Spleen (tissue), 11 donors: ENCODE measurements around the gene NOTCH3. TPM values are rescaled to one million over a fixed set of nuclear protein-coding genes. Genes with fewer than 3 reads are reported as not detected.
A peak's percentile ranks its signal among the peaks of the same experiment; 100 is the strongest.

ENCODE experiments used
- DNase-seq: peaks from one replicate; pipeline ENCODE4 v3.0.0-alpha.2; 2020
- H3K27ac ChIP-seq, 8 donors: fragments of 200-600 bp; sonication (generic) in 7 of 8; 1 replicate in 4 of 8; 2 replicates in 4 of 8; pipeline versions ENCODE4 v1.5.0 to v1.8.0; 2016 to 2021; ENCODE audit warnings: inconsistent platforms in 4 of 8, mild to moderate bottlenecking in 4 of 8, moderate library complexity in 1 of 8
- H3K27me3 ChIP-seq, 7 donors: fragments of 200-600 bp; sonication (generic) in 6 of 7; replicated peaks in 1 of 7; 1 replicate in 4 of 7; 2 replicates in 3 of 7; pipeline versions ENCODE4 v1.5.0 to v1.8.0; 2016 to 2021; ENCODE audit warnings: inconsistent platforms in 3 of 7, mild to moderate bottlenecking in 1 of 7
- H3K36me3 ChIP-seq, 6 donors: fragments of 200-600 bp; sonication (generic) in 5 of 6; 1 replicate in 4 of 6; 2 replicates in 2 of 6; pipeline versions ENCODE4 v1.5.0 to v1.8.0; 2016 to 2021; ENCODE audit warnings: inconsistent platforms in 2 of 6
- H3K4me1 ChIP-seq, 6 donors: fragments of 200-600 bp; sonication (generic) in 5 of 6; 1 replicate in 3 of 6; 2 replicates in 3 of 6; pipeline versions ENCODE4 v1.5.0 to v1.8.0; 2016 to 2021; ENCODE audit warnings: inconsistent platforms in 3 of 6
- H3K4me3 ChIP-seq, 8 donors: fragments of 200-600 bp; sonication (generic) in 7 of 8; 1 replicate in 4 of 8; 2 replicates in 4 of 8; pipeline versions ENCODE4 v1.5.0 to v1.8.0; 2016 to 2021; ENCODE audit warnings: inconsistent platforms in 4 of 8, mild to moderate bottlenecking in 4 of 8, moderate library complexity in 2 of 8
- H3K9me3 ChIP-seq, 8 donors: fragments of 200-600 bp; sonication (generic) in 7 of 8; 1 replicate in 4 of 8; 2 replicates in 4 of 8; pipeline versions ENCODE4 v1.5.0 to v1.8.0; 2016 to 2021; ENCODE audit warnings: inconsistent platforms in 4 of 8
- POLR2A ChIP-seq, 3 donors: fragments of 450-650 bp; IDR thresholded peaks; one replicate each; pipeline ENCODE4 v1.5.1; 2017; ENCODE audit warnings: antibody characterized with exemption in 3 of 3, mild to moderate bottlenecking in 1 of 3
- POLR2AphosphoS5 ChIP-seq, 3 donors: sonication (generic); formaldehyde crosslinking; IDR thresholded peaks; one replicate each; pipeline ENCODE4 v1.5.1; 2017; ENCODE audit warnings: antibody characterized with exemption in 3 of 3
- WGBS, 5 donors: extraction: QIAGEN DNeasy Blood & Tissue Kit in 3 of 5; methylation state at CpG; one replicate each; pipeline versions ENCODE4 v1.1.5 to v1.1.7; 2013 to 2018; 5-methylcytosine and 5-hydroxymethylcytosine counted together
- intact Hi-C: fragments of 100-400 bp; cut with DNase I; formaldehyde crosslinking; loops from one replicate; pipeline ENCODE4 v1.15.0; 2023; ENCODE audit warnings: low total_unique reads
- polyA plus RNA-seq, 3 donors: library from polyadenylated mRNA; stranded (reverse); fragments of 200-250 nt; gene quantifications; one replicate each; pipeline ENCODE4 v1.2.1, GENCODE V29; 2013
- total RNA-seq, 7 donors: library from RNA; depleted of rRNA in 3 of 7; stranded (reverse); fragments of >200 nt in 3 of 7; fragmentation: NEBNext Ultra II Directional in 4 of 7; extraction: Animal tissue kit (Norgen Biotek cat#: 25700) in 4 of 7; gene quantifications; one replicate each; pipeline versions ENCODE4 v1.1.0 to v1.2.1, GENCODE V29; 2016 to 2021
- TF ChIP-seq, protein P1 (sequence below), 11 experiments: fragments of 200-600 bp in 7 of 11; fragments of 450-650 bp in 4 of 11; sonication (generic) in 4 of 11; IDR thresholded peaks in 8 of 11; conservative IDR thresholded peaks in 3 of 11; 1 replicate in 7 of 11; 2 replicates in 4 of 11; pipeline versions ENCODE4 v1.4.0 to v1.8.0; 2016 to 2021; ENCODE audit warnings: antibody characterized with exemption in 11 of 11, inconsistent platforms in 4 of 11, mild to moderate bottlenecking in 1 of 11
- donor health status: healthy with polysubstance abuse.
- donor health status: DM: no; HTN: no; CAD: no; lungs with moderate emphysema.
- donor health status: DM: no; HTN: no; CAD: no.
- donor health status: Bipolar disorder and iron deficiency.
- donor health status: healthy.
- donor health status: DM: no; HTN: no; CAD: no.
- donor health status: DM: yes; HTN: yes; CAD: no.

The NOTCH3 gene
- total and polyA plus RNA-seq, 10 donors = 1.4 to 94.9 (median 58.2) TPM

DNA sequence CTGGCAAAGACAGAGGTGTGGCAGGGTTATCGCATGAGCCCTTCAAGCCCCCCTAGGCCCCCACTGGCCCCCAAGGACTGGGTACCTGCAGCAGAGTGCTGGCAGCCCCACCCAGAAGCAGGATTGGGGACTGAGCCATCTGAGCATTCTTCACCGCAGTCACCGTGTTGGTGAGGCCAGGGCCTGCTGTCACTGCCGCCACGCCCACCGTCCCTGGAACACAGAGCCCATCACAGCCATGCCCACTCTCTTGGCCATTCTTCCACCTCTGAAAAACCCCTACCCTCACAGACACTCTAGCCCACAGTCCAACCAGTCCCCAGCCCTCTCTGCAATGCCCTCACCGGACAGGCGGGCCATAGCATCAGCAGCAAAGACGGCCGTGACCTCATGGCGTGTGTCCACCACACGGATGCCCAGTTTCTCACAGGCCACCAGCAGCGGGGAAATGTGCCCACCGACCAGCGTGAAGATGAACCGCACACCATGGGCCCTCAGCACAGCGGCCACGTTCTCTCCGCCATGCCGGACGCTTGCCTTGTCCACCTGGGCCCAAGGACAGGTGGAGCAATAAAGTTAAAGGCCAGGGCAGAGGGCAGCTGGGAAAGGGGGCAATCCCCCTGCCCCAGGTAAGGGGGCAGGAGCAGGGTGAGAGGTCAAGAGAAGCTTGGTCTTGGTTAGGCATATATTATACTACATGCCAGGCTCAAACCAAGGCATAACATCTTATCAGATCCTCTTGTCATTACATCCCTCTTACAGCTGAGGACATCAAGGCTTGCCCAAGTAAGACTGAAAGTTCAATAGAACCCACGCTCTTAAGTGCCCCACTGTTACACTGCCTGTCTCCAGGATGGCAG lies 77.5 kb downstream of the NOTCH3 start:
- TF ChIP-seq POLR2AphosphoS5 (IDR thresholded peaks at IDR 0.05) (no peak), POLR2A (IDR thresholded peaks at IDR 0.05) (no peak)
- TF ChIP-seq, protein P1, sequence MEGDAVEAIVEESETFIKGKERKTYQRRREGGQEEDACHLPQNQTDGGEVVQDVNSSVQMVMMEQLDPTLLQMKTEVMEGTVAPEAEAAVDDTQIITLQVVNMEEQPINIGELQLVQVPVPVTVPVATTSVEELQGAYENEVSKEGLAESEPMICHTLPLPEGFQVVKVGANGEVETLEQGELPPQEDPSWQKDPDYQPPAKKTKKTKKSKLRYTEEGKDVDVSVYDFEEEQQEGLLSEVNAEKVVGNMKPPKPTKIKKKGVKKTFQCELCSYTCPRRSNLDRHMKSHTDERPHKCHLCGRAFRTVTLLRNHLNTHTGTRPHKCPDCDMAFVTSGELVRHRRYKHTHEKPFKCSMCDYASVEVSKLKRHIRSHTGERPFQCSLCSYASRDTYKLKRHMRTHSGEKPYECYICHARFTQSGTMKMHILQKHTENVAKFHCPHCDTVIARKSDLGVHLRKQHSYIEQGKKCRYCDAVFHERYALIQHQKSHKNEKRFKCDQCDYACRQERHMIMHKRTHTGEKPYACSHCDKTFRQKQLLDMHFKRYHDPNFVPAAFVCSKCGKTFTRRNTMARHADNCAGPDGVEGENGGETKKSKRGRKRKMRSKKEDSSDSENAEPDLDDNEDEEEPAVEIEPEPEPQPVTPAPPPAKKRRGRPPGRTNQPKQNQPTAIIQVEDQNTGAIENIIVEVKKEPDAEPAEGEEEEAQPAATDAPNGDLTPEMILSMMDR (IDR thresholded peaks at IDR 0.05 in 8 of 11, conservative IDR thresholded peaks at IDR 0.05 in 3 of 11) = no peak
- intact Hi-C loops = no loop called here
- H3K27me3 ChIP-seq = no peaks in the 10 kb centered on the region
- peaks cover 0 to 3% (median 0%) of the 10 kb centered on the region in 8 donors for H3K9me3 ChIP-seq
- peaks cover 6 to 53% (median 45%) of the 10 kb centered on the region in 6 donors for H3K36me3 ChIP-seq
- DNase-seq = no peak
- WGBS, 5 donors = 92 to 98% (median 97%) methylated on average over 15 to 22 of the region's 22 CpGs
- H3K27ac ChIP-seq = peak overlapping the region in 2 of 8 donors; percentile 8 to 96
- peaks cover 0 to 30% (median 21%) of the 10 kb centered on the region in 6 donors for H3K4me1 ChIP-seq
- H3K4me3 ChIP-seq = no peak overlapping the region

DNA sequence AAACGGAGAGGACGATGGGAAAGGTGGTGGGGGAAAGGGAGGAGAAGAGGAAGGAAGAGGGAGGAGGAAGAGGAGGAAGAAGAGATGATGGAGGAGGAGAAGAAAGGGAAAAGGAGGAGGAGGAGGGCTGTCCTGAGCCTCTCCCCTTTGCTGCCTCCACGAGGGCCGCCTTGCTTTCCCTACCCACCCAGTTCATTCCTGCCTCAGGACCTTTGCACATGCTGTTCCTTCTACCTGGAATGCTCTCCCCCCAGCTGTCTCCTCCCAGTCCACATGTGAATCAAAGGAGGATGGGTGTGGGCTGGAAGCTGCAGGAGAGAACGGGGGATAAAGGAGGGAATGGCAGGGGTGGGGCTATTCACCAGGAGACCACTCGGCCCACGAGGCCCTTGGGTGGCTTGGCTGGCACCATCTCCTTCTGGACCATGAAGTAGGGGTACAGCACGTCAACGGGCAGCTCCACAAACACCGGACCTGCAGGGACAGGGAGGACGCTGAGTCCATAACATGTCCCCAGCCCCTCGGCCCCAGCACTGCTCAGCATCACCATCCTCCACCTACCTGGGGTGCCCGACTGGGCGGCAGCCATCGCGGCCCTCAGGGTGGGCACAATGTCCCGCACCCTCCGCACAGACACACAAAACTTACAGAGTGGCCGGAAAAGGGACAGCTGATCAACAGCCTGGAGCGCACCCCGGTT lies 78.3 kb downstream of the NOTCH3 start:
- Histone ChIP-seq H3K4me3 (no peak overlapping the region), H3K36me3 (peaks cover 6 to 61% (median 53%) of the 10 kb centered on the region in 6 donors), H3K4me1 (peaks cover 0 to 30% (median 21%) of the 10 kb centered on the region in 6 donors), H3K9me3 (peaks cover 0 to 3% (median 0%) of the 10 kb centered on the region in 8 donors), H3K27ac (no peak overlapping the region), H3K27me3 (no peaks in the 10 kb centered on the region)
- intact Hi-C loops = no loop called here
- DNase-seq = no peak
- TF ChIP-seq POLR2A (IDR thresholded peaks at IDR 0.05) = no peak
- TF ChIP-seq, protein P1 (IDR thresholded peaks at IDR 0.05 in 8 of 11, conservative IDR thresholded peaks at IDR 0.05 in 3 of 11) = no peak
- no peak for TF ChIP-seq POLR2AphosphoS5 (IDR thresholded peaks at IDR 0.05)
- 95 to 97% (median 96%) methylated on average over 14 to 21 of the region's 21 CpGs for WGBS, 5 donors

DNA sequence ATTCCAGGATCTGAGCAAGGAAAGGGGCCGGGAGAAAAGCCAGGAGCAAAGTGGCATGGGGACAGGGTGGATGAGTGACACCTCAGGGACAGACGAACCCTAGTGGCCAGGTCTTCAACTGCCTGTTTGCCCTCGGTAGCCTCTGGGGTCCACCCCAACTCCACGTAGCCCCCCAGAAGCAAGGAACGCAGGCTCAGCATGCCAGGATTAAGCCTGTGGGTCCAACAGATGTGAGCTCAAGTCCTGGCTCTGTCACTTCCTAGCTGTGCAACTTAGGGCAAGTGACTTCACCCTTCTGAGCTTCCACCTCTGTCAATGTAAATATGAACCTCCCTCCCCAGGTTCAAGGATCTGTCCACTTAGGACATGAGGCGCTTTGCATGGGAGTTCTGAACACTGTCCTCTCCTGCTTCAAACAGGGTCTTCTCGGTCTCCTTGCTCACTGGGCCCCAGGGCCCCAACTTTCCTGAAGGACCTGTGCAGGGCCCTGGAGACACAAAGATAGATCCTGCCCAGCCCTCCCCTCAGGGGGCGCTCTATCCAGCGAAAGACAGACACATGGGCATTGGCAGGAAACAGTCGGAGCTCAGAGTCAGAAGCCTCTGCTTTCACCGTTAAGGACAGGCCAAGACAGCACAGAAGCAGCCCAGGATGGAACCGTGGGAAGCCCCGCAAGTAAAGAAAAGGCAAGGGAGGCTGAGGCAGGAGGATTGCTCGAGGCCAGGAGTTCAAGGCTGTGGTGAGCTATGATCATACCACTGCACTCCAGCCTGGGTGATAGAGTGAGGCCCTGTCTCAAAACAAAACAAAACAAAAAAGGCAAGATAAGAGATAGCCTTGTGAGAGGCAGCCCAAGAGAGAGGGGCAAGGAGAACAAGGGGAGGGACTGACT lies 80.4 kb downstream of the NOTCH3 start:
- Histone ChIP-seq H3K36me3 (peaks cover 8 to 82% (median 74%) of the 10 kb centered on the region in 6 donors), H3K9me3 (peaks cover 0 to 3% (median 0%) of the 10 kb centered on the region in 8 donors), H3K27ac (no peak overlapping the region), H3K27me3 (no peaks in the 10 kb centered on the region), H3K4me1 (peaks cover 0 to 20% (median 15%) of the 10 kb centered on the region in 6 donors), H3K4me3 (no peak overlapping the region)
- TF ChIP-seq POLR2AphosphoS5 (IDR thresholded peaks at IDR 0.05) (no peak), POLR2A (IDR thresholded peaks at IDR 0.05) (no peak)
- TF ChIP-seq, protein P1 (IDR thresholded peaks at IDR 0.05 in 8 of 11, conservative IDR thresholded peaks at IDR 0.05 in 3 of 11) = no peak
- no peak for DNase-seq
- intact Hi-C loops = no loop called here
- WGBS, 5 donors = 96 to 98% (median 97%) methylated on average over 14 of the region's 14 CpGs
